HG03066 (cell line): Measurements from ENCODE around the gene HOXC9.

ENCODE experiments used
- ATAC-seq: cut with Tn5 transposase; IDR thresholded peaks from one replicate; pipeline ENCODE4 v1.9.1; 2021; ENCODE audit warnings: low read depth; ENCODE audit not compliant: unreplicated experiment

HOXC9 gene

GRCh38 chr12:53986686-53987483 lies 13.1 kb upstream of the HOXC9 start:
- no peak for ATAC-seq

- no peak for ATAC-seq
These were observed 12.2 kb upstream of the HOXC9 start for GRCh38 chr12:53987787-53988230.

GRCh38 chr12:53988541-53989226 lies 11.3 kb upstream of the HOXC9 start:
- ATAC-seq = no peak

- ATAC-seq = no peak
These were observed 10.5 kb upstream of the HOXC9 start for GRCh38 chr12:53989227-53990113.

- no peak for ATAC-seq
These were observed 9.5 kb upstream of the HOXC9 start for GRCh38 chr12:53990311-53991076.

- ATAC-seq = no peak
These were observed 8.9 kb upstream of the HOXC9 start for GRCh38 chr12:53991077-53991460.

DNA sequence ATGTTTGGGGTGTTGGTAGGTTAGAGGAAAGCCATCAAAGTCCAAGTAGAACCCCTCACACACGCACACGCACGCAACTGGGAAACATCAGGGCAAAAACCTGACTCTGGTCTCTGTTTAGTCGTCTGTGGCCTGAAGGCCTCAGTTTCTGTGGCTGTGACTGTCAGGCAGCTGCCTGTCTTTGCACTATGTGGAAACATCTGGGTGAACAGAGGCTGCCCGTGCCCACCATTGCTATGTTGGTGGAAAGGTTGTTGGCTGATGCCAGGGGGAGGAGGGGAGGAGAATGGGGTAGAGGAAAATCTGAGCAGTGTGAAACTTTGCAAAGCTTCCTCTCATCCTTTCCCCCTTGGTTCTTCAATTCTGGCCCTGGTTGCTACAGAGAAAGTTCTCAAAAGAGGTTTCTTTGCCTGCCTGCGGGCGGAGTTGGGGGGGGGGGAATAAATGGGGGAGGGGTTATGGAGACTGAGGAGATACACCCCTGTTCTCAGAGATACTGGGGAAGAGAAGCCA lies 7.5 kb upstream of the HOXC9 start:
- ATAC-seq = no peak

DNA sequence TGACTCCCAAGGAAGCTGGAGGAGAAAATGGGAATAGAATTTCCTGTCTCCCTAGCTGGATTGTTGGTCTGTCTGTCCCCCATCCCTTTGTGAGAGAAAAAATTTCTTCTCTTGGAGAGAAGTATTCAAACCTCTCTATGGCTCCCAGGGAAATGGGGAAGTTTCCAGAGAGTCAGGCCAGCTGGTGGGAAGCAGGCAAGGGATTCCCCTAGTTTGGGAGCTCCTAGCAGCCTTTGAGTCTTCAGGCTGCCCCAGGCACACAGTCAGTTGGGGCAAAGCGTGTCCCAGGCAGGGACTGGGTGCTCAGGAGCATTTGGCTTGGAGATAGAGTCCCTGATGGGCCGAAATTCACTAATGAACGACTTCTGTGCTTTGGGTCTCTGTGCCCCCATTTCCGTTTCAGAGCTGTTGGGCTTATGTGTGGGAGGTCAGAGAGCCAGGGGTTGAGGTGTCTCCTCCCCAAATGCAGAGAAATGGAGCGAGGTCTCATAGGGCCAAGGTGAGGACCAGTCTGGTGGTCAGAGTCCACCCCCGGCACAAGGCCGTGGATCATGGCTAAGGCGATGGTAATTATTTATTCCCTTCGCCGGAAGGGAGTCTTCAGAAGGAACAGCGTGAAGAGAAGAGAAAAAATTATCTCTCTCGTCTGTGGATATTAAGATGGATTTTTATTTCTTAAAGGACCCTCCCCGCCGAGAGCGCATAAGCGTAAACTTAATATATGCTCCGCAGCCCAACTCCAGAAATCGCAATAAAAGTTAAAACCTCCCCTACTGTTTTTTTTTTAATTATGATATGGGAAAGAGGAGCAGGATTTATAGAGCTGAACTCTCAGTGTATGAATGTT lies 6.6 kb upstream of the HOXC9 start:
- ATAC-seq = no peak

- ATAC-seq = no peak
These were observed 6.0 kb upstream of the HOXC9 start for GRCh38 chr12:53994009-53994263.

- no peak for ATAC-seq
These were observed 5.5 kb upstream of the HOXC9 start for GRCh38 chr12:53994264-53995001.

DNA sequence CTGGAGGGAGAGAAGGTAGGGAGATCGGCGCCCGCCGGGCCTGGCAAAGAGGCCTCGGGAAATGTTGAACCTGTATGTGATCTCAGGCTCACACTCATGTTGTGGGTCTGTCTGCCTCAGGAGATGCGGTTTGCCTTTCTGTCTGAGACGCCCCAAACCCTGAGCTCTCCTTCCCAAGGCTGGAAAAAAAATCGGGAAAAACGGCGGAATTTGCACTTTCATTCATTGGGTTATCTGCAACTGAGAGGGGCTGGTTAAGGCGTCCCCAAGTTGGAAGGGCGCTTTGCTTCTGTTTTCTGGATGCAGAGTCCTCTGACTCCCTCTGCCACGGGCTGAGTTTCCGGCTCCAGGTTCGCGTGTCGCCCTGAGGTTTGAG lies 5.0 kb upstream of the HOXC9 start:
- ATAC-seq = no peak

DNA sequence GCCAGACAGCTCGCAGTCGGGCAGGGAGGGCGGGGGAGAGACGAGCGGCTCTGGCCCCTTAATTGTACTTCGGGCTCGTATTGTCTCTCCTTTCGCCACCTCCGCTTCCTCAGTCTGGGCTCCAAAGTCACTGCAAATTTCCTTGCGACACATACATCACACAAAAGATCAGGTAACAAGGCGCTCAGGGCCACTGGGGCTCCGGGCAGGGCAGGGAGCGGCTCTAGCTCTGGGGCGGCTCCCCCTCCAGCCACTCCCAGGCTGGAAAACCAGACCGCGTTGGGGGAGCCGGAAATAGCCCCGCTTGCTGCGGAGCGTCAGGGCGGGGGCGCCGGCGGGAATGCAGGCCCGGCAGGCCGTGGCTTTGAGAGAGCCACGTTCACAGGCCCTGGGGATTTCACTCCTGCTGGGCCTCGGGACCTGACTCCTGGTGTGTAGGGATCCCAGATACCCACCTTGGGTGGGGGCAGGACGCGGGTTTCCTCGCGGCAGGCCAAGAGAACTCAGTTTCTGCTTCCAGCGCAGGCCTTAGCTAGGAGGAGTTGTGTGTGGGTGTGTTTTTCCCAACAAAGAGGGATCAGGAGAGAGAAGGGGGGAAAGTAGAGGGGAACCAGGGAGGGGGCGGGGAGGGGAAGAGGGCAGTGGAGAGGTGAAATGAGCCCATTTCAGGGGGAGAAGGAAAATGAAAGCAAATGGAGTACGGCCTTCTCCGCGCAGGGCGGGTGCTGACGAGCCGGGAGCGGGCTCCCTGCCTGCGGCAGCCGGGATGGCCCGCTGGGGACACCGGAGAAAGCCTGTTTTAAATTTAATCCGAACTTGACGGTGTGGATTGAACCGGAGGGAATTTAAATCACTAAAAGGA lies 4.4 kb upstream of the HOXC9 start:
- no peak for ATAC-seq

- no peak for ATAC-seq
These were observed 3.4 kb upstream of the HOXC9 start for GRCh38 chr12:53996240-53997203.

- no peak for ATAC-seq
These were observed 2.5 kb upstream of the HOXC9 start for GRCh38 chr12:53997204-53998109.

GRCh38 chr12:53998110-53998899 lies 1.7 kb upstream of the HOXC9 start:
- ATAC-seq = no peak
